K562 (cell line): Measurements from ENCODE around the gene CCNL2. TPM values are rescaled to one million over a fixed set of nuclear protein-coding genes. Genes with fewer than 3 reads are reported as not detected.
A peak's percentile ranks its signal among the peaks of the same experiment; 100 is the strongest.

ENCODE experiments used
- ASH1L ChIP-seq: fragments of 450-650 bp; IDR thresholded peaks from 2 replicates; pipeline ENCODE4 v1.6.1; 2018; ENCODE audit warnings: borderline replicate concordance, mild to moderate bottlenecking, low read depth; ENCODE audit not compliant: partially characterized antibody
- BRCA1 ChIP-seq, 2 experiments: fragments of 450-650 bp in 1 of 2; sonication (generic) in 1 of 2; formaldehyde crosslinking in 1 of 2; IDR thresholded peaks; 2 replicates each; pipeline versions ENCODE4 v1.5.0 to v1.6.1; 2017 to 2020; ENCODE audit warnings: mild to moderate bottlenecking in 1 of 2, missing genetic modification reagents in 1 of 2
- KLF6 ChIP-seq: fragments of 250-450 bp; sonication (Bioruptor Pico); IDR thresholded peaks from 2 replicates; pipeline ENCODE4 v1.4.0; 2020; ENCODE audit warnings: mild to moderate bottlenecking, moderate library complexity, borderline replicate concordance
- NCOR1 ChIP-seq: fragments of 450-650 bp; IDR thresholded peaks from 2 replicates; pipeline ENCODE4 v1.6.1; 2016; ENCODE audit warnings: mild to moderate bottlenecking, moderate library complexity
- NFE2L1 ChIP-seq: fragments of 450-650 bp; IDR thresholded peaks from 2 replicates; pipeline ENCODE4 v1.6.1; 2016; ENCODE audit warnings: missing genetic modification characterization, low read depth, mild to moderate bottlenecking, missing compliant biosample characterization, moderate library complexity, borderline replicate concordance
- NFYB ChIP-seq: IDR thresholded peaks from 2 replicates; pipeline ENCODE4 v1.6.1; 2011; ENCODE audit warnings: mild to moderate bottlenecking, moderate library complexity; ENCODE audit not compliant: insufficient read length; ENCODE audit errors: extremely low read depth
- RBM34 ChIP-seq: fragments of 200-400 bp; formaldehyde crosslinking; IDR thresholded peaks from 2 replicates; pipeline ENCODE4 v1.6.1; 2018; ENCODE audit warnings: low read length, borderline replicate concordance; ENCODE audit not compliant: insufficient read depth
- SAFB ChIP-seq: fragments of 200-400 bp; formaldehyde crosslinking; IDR thresholded peaks from 2 replicates; pipeline ENCODE4 v1.6.1; 2017; ENCODE audit warnings: low read depth, low read length, borderline replicate concordance
- SAFB2 ChIP-seq: fragments of 200-400 bp; formaldehyde crosslinking; IDR thresholded peaks from 2 replicates; pipeline ENCODE4 v1.6.1; 2018; ENCODE audit warnings: borderline replicate concordance, low read length, low read depth, moderate library complexity; ENCODE audit not compliant: severe bottlenecking
- SP2 ChIP-seq: IDR thresholded peaks from 2 replicates; pipeline ENCODE4 v1.6.1; 2011; ENCODE audit warnings: mild to moderate bottlenecking, low read depth, low read length, moderate library complexity; ENCODE audit not compliant: poor library complexity, severe bottlenecking; ENCODE audit errors: extremely low read depth
- TOE1 ChIP-seq, 2 experiments: fragments of 450-650 bp in 1 of 2; sonication (generic) in 1 of 2; formaldehyde crosslinking in 1 of 2; IDR thresholded peaks; 2 replicates each; pipeline versions ENCODE4 v1.7.1 to v1.8.0; 2016 to 2022; ENCODE audit warnings: borderline replicate concordance in 2 of 2, mild to moderate bottlenecking in 2 of 2, antibody characterized with exemption in 1 of 2, inconsistent platforms in 1 of 2, low read depth in 1 of 2, missing genetic modification reagents in 1 of 2, moderate library complexity in 1 of 2
- WHSC1 ChIP-seq: IDR thresholded peaks from one replicate; pipeline ENCODE4 v1.6.1; 2012; ENCODE audit warnings: low read length, control low read depth, inconsistent platforms
- ZNF445 ChIP-seq: fragments of 250-450 bp; sonication (Bioruptor Pico); IDR thresholded peaks from 2 replicates; pipeline ENCODE4 v1.4.0; 2020; ENCODE audit warnings: low read depth, mild to moderate bottlenecking, moderate library complexity
- ZNF696 ChIP-seq: fragments of 250-450 bp; sonication (Bioruptor Pico); conservative IDR thresholded peaks from 2 replicates; pipeline ENCODE4 v1.4.0; 2020; ENCODE audit warnings: mild to moderate bottlenecking, moderate library complexity
- polyA plus RNA-seq, 8 experiments: library from polyadenylated mRNA; depleted of rRNA in 4 of 8; stranded (reverse) in 5 of 8; unstranded in 3 of 8; fragments of >200 nt; fragmentation: Nextera tagmentation in 2 of 8; fragmentation: Illumina TruSeq in 1 of 8; extraction: Ambion mirVana in 2 of 8; extraction: Trizol in 1 of 8; gene quantifications; 2 replicates each; pipeline versions ENCODE4 v1.2.1 to v1.2.3, GENCODE V29; 2011 to 2014; ENCODE audit warnings: inconsistent platforms in 1 of 8, missing spikeins in 1 of 8
- total RNA-seq, 7 experiments: library from RNA; depleted of rRNA in 6 of 7; stranded (reverse); fragments of >200 nt in 6 of 7; fragmentation: Illumina TruSeq in 2 of 7; extraction: Trizol in 2 of 7; gene quantifications; 2 replicates each; pipeline versions ENCODE4 v1.2.1 to v1.2.3, GENCODE V29; 2011 to 2021; ENCODE audit warnings: low replicate concordance in 1 of 7
- TF ChIP-seq, protein P1 (sequence below): sonication (generic); formaldehyde crosslinking; IDR thresholded peaks from 2 replicates; pipeline ENCODE4 v1.8.0; 2022; ENCODE audit warnings: missing genetic modification reagents, mild to moderate bottlenecking, borderline replicate concordance
- TF ChIP-seq, protein P2 (sequence below): fragments of 450-650 bp; formaldehyde crosslinking; IDR thresholded peaks from 2 replicates; pipeline ENCODE4 v1.4.0; 2020; ENCODE audit warnings: mild to moderate bottlenecking, moderate library complexity
- TF ChIP-seq, protein P3 (sequence below), 2 experiments: fragments of 450-650 bp; conservative IDR thresholded peaks; 2 replicates each; pipeline ENCODE4 v1.6.1; 2017; ENCODE audit warnings: mild to moderate bottlenecking in 2 of 2, moderate library complexity in 2 of 2
- TF ChIP-seq, protein P4 (sequence below): IDR thresholded peaks from 3 replicates; pipeline ENCODE4 v1.6.1; 2011; ENCODE audit warnings: borderline replicate concordance, mild to moderate bottlenecking, moderate library complexity; ENCODE audit not compliant: insufficient read length; ENCODE audit errors: extremely low read depth

The CCNL2 gene
- total and polyA plus RNA-seq, 9 of the 15 experiments (the other 6 are each of a cell fraction or from before 2014, with no cell fraction given) = 2.8 to 287 (median 94.5) TPM

DNA sequence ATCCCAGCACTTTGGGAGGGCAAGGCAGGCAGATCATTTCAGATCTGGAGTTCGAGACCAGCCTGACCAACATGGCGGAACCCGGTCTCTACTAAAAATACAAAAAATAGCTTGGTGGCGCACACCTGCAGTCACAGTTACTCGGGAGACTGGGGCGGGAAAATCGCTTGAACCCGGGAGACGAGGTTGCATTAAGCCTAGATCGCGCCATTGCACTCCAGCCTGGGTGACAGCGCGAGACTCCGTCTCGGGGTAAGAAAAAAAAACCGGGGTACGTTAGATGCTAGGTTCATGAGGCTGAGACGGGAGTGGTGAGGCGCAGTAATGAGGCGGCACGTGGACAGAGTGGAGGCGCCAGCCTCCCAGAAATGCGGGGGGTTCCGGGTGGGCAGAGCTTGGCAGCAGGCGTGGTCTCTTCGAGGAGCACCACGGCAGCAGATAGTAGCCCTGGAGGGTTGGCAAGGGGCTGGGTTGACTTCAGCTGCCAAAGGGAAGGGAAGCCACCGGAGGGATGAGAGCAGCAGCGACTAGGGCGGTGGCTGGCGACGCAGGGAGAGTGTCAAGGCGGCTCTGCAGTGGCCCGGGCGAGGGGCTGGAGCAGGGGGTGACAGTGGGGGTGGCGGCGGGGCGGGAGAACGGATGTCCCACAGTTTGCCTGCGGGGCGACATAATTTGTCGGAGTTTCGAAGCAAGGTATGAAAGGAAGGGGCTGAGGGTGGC is 7.1 kb upstream of the CCNL2 start (continued):
- TF ChIP-seq, protein P1, sequence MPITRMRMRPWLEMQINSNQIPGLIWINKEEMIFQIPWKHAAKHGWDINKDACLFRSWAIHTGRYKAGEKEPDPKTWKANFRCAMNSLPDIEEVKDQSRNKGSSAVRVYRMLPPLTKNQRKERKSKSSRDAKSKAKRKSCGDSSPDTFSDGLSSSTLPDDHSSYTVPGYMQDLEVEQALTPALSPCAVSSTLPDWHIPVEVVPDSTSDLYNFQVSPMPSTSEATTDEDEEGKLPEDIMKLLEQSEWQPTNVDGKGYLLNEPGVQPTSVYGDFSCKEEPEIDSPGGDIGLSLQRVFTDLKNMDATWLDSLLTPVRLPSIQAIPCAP (CRISPR knock-in tag) = no peak
- no peak for TF ChIP-seq NFYB
- no peak for TF ChIP-seq NFE2L1
- TF ChIP-seq NCOR1 = no peak
- TF ChIP-seq ZNF696 (CRISPR knock-in tag) = no peak
- no peak for TF ChIP-seq SAFB2
- TF ChIP-seq TOE1 (IDR thresholded peaks at IDR 0.05; ENCODE audit: borderline replicate concordance) = no peak
- no peak for TF ChIP-seq TOE1 (CRISPR knock-in tag; IDR thresholded peaks at IDR 0.05; ENCODE audit: borderline replicate concordance, low read depth)
- TF ChIP-seq, protein P2, sequence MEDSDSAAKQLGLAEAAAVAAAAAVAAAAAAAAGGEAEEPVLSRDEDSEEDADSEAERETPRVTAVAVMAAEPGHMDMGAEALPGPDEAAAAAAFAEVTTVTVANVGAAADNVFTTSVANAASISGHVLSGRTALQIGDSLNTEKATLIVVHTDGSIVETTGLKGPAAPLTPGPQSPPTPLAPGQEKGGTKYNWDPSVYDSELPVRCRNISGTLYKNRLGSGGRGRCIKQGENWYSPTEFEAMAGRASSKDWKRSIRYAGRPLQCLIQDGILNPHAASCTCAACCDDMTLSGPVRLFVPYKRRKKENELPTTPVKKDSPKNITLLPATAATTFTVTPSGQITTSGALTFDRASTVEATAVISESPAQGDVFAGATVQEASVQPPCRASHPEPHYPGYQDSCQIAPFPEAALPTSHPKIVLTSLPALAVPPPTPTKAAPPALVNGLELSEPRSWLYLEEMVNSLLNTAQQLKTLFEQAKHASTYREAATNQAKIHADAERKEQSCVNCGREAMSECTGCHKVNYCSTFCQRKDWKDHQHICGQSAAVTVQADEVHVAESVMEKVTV = no peak
- no peak for TF ChIP-seq BRCA1 (IDR thresholded peaks at IDR 0.05)
- 0 out of 2 replicates have a peak, but pooled peaks have one; percentile 88 for TF ChIP-seq BRCA1 (CRISPR knock-in tag; IDR thresholded peaks at IDR 0.05)
- TF ChIP-seq SP2 = peak; percentile 9
- TF ChIP-seq, protein P3, sequence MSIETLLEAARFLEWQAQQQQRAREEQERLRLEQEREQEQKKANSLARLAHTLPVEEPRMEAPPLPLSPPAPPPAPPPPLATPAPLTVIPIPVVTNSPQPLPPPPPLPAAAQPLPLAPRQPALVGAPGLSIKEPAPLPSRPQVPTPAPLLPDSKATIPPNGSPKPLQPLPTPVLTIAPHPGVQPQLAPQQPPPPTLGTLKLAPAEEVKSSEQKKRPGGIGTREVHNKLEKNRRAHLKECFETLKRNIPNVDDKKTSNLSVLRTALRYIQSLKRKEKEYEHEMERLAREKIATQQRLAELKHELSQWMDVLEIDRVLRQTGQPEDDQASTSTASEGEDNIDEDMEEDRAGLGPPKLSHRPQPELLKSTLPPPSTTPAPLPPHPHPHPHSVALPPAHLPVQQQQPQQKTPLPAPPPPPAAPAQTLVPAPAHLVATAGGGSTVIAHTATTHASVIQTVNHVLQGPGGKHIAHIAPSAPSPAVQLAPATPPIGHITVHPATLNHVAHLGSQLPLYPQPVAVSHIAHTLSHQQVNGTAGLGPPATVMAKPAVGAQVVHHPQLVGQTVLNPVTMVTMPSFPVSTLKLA (conservative IDR thresholded peaks at IDR 0.05) = no peak; a peak in 1 of 4 replicates
- 0 out of 2 replicates have a peak, but pooled peaks have one; percentile 7 for TF ChIP-seq SAFB
- TF ChIP-seq, protein P4, sequence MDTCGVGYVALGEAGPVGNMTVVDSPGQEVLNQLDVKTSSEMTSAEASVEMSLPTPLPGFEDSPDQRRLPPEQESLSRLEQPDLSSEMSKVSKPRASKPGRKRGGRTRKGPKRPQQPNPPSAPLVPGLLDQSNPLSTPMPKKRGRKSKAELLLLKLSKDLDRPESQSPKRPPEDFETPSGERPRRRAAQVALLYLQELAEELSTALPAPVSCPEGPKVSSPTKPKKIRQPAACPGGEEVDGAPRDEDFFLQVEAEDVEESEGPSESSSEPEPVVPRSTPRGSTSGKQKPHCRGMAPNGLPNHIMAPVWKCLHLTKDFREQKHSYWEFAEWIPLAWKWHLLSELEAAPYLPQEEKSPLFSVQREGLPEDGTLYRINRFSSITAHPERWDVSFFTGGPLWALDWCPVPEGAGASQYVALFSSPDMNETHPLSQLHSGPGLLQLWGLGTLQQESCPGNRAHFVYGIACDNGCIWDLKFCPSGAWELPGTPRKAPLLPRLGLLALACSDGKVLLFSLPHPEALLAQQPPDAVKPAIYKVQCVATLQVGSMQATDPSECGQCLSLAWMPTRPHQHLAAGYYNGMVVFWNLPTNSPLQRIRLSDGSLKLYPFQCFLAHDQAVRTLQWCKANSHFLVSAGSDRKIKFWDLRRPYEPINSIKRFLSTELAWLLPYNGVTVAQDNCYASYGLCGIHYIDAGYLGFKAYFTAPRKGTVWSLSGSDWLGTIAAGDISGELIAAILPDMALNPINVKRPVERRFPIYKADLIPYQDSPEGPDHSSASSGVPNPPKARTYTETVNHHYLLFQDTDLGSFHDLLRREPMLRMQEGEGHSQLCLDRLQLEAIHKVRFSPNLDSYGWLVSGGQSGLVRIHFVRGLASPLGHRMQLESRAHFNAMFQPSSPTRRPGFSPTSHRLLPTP = no peak
- TF ChIP-seq ZNF445 (CRISPR knock-in tag) = no peak
- TF ChIP-seq WHSC1 = no peak
- no peak for TF ChIP-seq KLF6 (CRISPR knock-in tag)
- no peak for TF ChIP-seq RBM34
- TF ChIP-seq ASH1L = no peak
